Stimulated activated CD4-positive, alpha-beta T cell treated with anti-CD3 and anti-CD28 coated beads, Interleukin-15, amount 100 ng/mL, for 1 hour (primary cell): ENCODE data around the gene MPPE1.

ENCODE experiments used
- DNase-seq, 2 donors: peaks; one replicate each; pipeline ENCODE4 v3.0.0-alpha.2; 2020; ENCODE audit warnings: low read depth in 1 of 2, low spot score in 1 of 2

Gene MPPE1

DNA sequence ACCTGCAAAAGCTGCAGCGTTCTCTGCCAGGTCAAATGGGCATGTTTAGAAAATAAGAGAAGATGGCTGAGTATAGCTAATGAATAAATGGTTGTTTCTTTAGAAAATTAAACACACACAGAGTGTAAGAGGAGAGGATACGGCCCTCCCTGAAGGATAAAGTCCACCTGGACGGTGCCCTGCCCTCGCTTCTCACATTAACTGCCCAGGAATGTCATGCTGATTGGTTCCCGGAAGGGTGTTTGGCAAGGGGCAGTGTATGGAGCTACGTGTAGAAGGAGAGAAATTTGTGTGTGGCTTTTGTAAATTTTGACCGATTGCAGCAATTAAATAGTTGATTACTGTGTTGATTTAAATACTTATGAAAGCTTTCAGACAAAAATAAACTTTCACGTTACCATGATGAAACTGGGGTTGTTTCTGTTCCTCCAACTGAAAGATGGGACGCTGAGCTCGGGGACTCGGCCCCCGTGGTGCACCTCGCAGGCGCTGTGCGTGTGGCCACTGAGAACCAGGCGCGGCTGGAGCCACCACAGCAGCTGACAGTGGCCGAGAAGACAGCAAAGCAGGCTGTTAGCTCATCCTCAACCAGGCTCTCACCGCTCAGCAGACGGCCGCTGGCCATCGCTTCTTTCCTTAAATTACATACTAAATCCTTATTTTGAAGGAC lies 22.7 kb downstream of the MPPE1 start:
- no peak for DNase-seq

GRCh38 chr18:11884396-11885030 lies 23.6 kb downstream of the MPPE1 start:
- no peak for DNase-seq

DNA sequence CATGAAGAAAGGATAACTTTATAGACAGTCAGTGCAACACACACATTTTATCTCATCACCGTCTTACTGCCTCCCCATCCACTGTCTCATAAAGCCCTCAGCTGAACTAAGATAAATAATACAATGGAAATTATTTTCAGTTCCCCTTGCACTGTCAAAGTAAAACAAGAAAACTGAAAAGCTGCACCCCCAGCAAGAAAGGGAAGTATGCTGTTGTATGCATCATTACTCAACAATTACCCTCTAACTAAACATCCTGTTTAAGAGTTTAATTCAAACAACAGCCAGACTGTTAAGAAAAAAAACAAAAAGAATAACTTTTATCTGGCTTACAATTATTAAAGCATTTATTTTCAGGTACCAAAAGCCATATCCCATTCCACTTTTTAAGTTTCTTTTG lies 25.0 kb downstream of the MPPE1 start:
- DNase-seq = no peak

DNA sequence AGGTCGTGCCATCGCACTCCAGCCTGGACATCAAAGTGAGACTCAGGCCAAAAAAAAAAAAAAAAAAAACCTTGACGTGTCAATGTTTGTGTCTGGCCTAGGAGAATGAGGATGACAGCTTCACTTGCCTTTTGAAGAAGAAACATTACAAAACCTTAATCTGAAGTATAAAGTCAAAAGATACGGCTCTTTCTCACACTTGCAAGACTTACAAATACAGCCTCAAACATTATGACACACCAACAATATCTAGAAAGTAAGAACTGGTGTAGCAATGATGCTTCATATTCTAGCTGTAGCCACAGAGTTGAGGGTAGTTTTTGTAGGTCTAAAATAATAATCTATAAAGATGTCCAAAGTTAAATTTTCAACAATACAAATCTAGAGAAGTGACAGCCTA lies 25.5 kb downstream of the MPPE1 start:
- no peak for DNase-seq

DNA sequence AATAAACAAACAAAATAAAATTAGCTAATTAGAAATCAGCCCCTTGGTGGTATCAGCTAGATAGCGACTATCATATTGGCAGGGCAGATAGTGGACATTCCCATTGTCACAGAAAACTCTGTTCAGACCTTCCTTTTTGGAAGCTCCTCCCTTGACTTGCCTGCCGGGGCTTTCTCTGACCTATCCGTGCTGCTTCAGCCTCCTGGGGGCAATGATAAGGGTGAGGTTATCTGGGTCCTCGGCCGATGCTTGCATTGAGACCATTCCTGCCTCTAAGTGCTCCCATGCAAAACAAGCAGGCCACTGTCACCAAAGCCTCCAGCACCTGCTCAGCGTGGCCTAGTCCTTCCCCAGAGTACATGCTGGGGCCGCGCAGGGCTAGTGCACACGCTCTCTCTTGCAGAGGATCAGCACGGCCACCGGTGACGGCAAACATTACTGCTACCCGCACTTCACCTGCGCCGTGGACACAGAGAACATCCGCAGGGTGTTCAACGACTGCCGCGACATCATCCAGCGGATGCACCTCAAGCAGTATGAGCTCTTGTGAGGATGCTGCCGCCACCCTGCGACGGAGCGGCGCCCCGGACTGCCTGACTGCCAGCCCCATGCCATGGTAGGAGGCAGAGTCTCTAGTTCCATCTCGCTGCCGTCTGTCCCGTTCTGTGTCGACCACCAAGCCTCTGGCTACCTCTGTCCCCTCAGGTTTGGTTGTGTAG lies 27.4 kb downstream of the MPPE1 start:
- no peak for DNase-seq

DNA sequence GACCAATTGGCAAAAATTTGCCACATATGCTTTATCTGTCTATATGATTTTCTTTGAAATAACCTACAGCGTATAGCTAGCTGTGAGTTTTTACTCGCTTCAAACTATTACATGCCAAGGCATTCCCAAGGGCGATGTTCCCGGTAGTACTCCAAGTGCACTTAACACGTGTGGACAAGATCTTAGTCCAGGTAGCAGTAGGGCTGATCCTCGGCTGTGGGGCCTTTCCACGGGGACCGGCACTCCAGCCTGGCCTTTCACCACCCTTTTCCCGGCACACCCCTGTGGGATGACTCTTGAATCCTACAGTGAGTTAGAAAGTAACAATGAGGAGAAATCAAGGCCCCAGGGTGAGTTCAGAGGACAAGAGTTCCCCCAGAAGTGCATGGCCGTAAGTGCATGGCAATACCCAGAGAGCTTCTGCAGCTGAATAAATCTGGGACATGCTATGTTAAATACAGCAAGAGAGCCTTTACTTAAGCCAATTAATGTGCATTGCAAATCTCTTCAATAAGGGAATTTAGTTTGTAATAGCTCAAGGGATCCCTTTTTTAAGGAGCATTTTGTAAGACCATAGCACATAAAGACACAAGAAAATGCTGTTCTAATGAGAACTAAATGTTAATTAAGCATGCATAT lies 30.5 kb downstream of the MPPE1 start:
- no peak for DNase-seq

- DNase-seq = no peak
Observed at GRCh38 chr18:11874676-11875075, 33.4 kb downstream of the MPPE1 start.

GRCh38 chr18:11873670-11874340 lies 34.3 kb downstream of the MPPE1 start:
- no peak for DNase-seq

DNA sequence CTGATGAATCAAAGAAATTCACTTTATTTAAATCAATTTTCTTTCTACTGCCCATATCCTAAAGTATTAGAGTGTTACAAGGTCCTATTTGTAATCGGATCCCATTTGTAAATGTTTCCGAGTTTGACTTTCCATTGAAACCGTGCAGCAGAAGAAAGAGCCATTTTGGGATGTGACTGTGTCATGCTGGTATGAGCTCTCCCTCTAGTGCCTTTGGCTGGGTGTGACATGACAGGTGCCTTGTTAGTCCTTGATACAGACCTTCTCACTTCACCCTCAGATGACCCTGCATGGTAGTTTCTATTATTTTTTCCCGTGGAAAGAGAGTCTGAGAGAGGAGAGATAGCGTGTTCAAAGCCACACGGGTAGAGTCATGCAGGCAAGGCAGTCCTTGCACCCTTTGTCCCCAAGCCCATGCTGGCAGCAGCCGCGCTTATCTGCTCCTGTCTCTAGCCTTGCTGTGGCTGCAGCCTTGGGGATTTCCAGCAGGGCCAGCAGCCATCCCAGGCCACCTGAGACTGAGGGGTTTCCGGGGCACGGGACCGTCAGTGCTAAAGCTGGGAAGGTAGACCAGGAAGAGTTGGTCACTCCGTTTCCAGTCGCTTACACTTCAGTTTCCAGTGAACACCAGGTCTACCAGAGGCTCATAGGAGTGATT lies 35.5 kb downstream of the MPPE1 start:
- DNase-seq = no peak

- DNase-seq = no peak
Observed at GRCh38 chr18:11871501-11871900, 36.6 kb downstream of the MPPE1 start.

DNA sequence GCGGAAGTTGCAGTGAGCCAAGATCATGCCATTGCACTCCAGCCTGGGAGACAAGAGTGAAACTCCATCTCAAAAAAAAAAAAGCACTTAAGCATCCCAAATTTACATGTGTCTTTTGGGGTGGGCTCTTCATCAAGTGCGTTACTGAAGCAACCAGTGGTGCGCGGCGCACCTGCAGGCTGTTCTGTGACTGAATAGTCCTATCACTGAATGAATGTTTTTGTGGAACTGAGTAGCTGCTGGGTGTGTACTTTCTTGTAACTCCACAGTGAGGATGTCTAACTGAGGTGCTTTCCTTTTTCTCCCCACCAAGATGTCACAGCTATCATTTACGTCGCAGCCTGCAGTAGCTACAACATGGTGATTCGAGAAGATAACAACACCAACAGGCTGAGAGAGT lies 39.9 kb downstream of the MPPE1 start:
- DNase-seq = no peak

DNA sequence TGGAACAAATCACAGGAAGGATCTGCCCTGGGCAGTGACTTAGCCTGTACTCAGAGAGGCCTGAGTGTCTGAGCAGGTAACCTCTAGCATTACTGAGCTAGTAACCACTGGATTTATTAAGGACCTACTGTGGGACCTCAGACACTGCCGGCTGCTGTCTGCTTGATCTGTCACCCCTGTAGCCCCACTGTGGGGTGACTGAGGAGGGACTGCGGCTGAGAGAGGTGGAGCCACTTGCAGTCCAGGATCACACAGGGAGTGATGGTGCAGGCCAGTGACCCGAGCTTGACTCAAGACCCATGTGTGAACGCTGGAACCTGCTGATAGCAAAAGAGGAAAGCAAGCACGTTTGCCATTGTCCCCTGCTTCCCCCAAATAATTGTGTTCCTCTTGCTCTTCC lies 41.4 kb downstream of the MPPE1 start:
- DNase-seq = no peak

DNA sequence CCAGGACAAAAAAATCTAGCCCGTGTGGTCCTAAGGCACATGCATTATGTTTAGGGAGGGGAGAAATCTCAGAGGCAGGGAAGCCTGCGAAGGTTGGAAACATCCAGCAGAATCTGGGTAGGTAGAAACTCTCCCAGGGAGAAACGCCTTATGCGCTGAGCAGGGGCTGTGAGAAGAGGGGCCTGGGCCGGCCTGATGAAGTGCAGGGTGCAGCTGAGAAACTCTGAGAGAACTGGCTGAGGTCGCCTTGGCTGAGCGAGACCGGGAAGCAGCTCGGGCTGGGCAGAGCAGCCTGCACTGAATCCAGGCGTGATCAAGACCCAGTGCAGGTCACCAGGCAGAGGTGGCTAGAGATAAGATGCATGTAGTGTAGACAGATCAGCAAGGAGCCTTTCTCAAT lies 41.8 kb downstream of the MPPE1 start:
- DNase-seq = no peak

GRCh38 chr18:11865071-11865470 lies 43.0 kb downstream of the MPPE1 start:
- DNase-seq = no peak

DNA sequence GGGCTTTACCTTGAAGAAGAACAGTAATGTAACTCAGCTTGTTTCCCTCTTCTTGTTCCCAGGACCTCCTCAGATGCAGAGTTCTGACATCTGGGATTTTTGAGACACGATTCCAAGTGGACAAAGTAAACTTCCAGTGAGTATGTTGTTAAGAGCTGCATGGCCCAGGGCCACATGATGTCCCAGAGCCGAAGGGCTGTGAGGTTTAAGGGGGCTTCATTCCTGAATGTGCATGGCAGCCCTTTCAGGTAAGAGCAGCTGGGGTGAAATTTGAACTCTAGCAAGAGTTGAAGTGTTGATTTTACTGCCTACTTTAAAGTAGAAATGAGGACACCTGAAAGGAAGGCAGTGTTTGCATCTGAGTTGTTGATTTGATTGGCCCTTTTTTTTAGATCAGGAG lies 43.6 kb downstream of the MPPE1 start:
- no peak for DNase-seq

DNA sequence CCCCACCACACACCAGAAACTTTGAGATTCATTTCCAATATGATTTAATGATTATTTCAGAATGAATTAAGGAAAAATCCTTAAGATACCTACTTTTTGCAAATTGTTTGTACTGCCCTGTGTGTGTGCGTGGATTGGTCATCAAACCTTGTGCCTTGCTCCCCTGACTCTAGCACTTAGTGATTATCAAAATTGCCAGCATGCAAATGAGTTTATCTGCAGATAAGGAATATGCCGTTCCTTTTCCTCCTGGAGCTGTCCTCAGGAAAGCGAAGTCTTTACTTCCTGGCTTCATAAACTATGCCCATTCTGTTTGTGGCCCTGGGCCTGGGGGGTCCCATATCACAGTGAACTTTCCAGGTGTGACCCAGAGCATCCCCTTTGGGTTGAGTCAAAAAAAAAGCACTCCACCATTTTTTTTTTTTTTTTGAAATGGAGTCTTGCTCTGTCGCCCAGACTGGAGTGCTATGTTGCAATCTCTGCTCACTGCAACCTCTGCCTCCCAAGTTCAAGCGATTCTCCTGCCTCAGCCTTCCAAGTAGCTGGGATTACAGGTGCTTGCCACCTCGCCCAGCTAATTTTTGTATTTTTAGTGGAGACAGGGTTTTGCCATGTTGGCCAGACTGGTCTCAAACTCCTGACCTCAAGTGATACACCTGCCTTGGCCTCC lies 45.5 kb downstream of the MPPE1 start:
- no peak for DNase-seq

GRCh38 chr18:11861583-11862288 lies 46.4 kb downstream of the MPPE1 start:
- no peak for DNase-seq

GRCh38 chr18:11860594-11861450 lies 47.3 kb downstream of the MPPE1 start:
- no peak for DNase-seq

DNA sequence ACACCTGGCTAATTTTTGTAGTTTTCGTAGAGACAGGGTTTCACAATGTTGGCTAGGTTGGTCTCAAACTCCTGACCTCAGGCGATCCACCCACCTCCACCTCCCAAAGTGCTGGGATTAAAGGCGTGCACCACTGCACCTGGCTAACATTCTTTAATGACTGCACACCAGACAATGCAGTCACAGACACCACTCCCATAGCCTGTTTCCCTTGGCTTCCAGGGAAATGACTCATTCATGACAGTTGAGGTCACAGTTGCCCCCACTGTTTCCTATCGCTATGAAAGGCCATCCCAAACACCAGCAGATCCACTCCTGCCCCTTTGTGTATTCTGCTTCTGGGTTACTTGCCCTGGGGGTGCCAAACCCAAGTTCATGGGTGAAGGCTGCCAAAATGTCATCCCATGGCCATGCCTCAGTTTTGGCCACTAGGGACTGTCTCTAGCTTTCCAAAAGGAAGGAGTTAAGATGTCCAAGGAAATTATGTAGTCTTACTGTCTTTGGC lies 48.2 kb downstream of the MPPE1 start:
- DNase-seq = no peak
